Endodermal cell (in vitro differentiated cells): ENCODE measurements around the gene SPATA46. TPM values are rescaled to one million over a fixed set of nuclear protein-coding genes. Genes with fewer than 3 reads are reported as not detected.
A peak's percentile ranks its signal among the peaks of the same experiment; 100 is the strongest.

ENCODE experiments used
- DNase-seq: peaks from one replicate; pipeline ENCODE4 v3.0.0-alpha.2; 2017
- H3K27ac ChIP-seq: 2 replicates; pipeline ENCODE4 v1.5.1; 2013; ENCODE audit warnings: mild to moderate bottlenecking, low read depth, low read length, moderate library complexity
- H3K27me3 ChIP-seq: 2 replicates; pipeline ENCODE4 v1.6.1; 2013; ENCODE audit warnings: mild to moderate bottlenecking, low read length, moderate library complexity; ENCODE audit not compliant: insufficient read depth, control insufficient read depth, poor library complexity, severe bottlenecking
- H3K36me3 ChIP-seq: 2 replicates; pipeline ENCODE4 v1.7.0; 2013; ENCODE audit warnings: mild to moderate bottlenecking, low read length, moderate library complexity; ENCODE audit not compliant: control insufficient read depth, insufficient read depth
- H3K4me1 ChIP-seq: one replicate; pipeline ENCODE4 v1.7.0; 2013; ENCODE audit warnings: low read length; ENCODE audit not compliant: control insufficient read depth, insufficient read depth
- H3K4me3 ChIP-seq: 2 replicates; pipeline ENCODE4 v1.5.1; 2013; ENCODE audit warnings: mild to moderate bottlenecking, low read length, moderate library complexity
- H3K9ac ChIP-seq: 2 replicates; pipeline ENCODE4 v1.6.1; 2013; ENCODE audit warnings: mild to moderate bottlenecking, low read length, moderate library complexity; ENCODE audit not compliant: poor library complexity, severe bottlenecking; ENCODE audit errors: extremely low read depth
- H3K9me3 ChIP-seq: 2 replicates; pipeline ENCODE4 v1.6.1; 2013; ENCODE audit warnings: mild to moderate bottlenecking, low read length, moderate library complexity; ENCODE audit not compliant: control insufficient read depth
- H3K27ac Mint-ChIP-seq: 2 replicates; pipeline ENCODE4 v1.8.0; 2020; ENCODE audit warnings: mixed read lengths
- H3K27me3 Mint-ChIP-seq: 2 replicates; pipeline ENCODE4 v1.8.0; 2021; ENCODE audit warnings: mild to moderate bottlenecking, mixed read lengths; ENCODE audit not compliant: insufficient read depth
- H3K36me3 Mint-ChIP-seq: 2 replicates; pipeline ENCODE4 v1.8.0; 2020; ENCODE audit warnings: low read depth, mixed read lengths
- H3K4me1 Mint-ChIP-seq: 2 replicates; pipeline ENCODE4 v1.8.0; 2020; ENCODE audit warnings: mixed read lengths
- H3K4me3 Mint-ChIP-seq: 2 replicates; pipeline ENCODE4 v1.8.0; 2020; ENCODE audit warnings: mild to moderate bottlenecking, moderate library complexity, mixed read lengths
- H3K9me3 Mint-ChIP-seq: 2 replicates; pipeline ENCODE4 v1.8.0; 2020; ENCODE audit warnings: mild to moderate bottlenecking, mixed read lengths
- WGBS, 2 experiments: methylation state at CpG; one replicate each; pipeline versions ENCODE4 v1.1.5 to v1.1.7; 2013; ENCODE audit warnings: missing lambda C conversion rate in 2 of 2, mixed read lengths in 1 of 2; ENCODE audit not compliant: insufficient coverage in 1 of 2, insufficient read length in 1 of 2; 5-methylcytosine and 5-hydroxymethylcytosine counted together
- total RNA-seq, 2 donors: library from RNA; stranded (reverse); fragmentation: NEBNext Ultra II Directional in 1 of 2; extraction: Animal tissue kit (Norgen Biotek cat#: 25700) in 1 of 2; gene quantifications; 2 replicates in 1 of 2; 3 replicates in 1 of 2; pipeline ENCODE4 v1.2.1, GENCODE V29; 2021
- TF ChIP-seq, protein P1 (sequence below): fragments of 200-600 bp; sonication (generic); conservative IDR thresholded peaks from 2 replicates; pipeline ENCODE4 v1.5.0; 2021; ENCODE audit warnings: antibody characterized with exemption, mild to moderate bottlenecking

The SPATA46 gene
- total RNA-seq, 2 donors from 2014 or later = not detected

GRCh38 chr1:162389021-162389818 is 12.6 kb upstream of the SPATA46 start:
- TF ChIP-seq, protein P1, sequence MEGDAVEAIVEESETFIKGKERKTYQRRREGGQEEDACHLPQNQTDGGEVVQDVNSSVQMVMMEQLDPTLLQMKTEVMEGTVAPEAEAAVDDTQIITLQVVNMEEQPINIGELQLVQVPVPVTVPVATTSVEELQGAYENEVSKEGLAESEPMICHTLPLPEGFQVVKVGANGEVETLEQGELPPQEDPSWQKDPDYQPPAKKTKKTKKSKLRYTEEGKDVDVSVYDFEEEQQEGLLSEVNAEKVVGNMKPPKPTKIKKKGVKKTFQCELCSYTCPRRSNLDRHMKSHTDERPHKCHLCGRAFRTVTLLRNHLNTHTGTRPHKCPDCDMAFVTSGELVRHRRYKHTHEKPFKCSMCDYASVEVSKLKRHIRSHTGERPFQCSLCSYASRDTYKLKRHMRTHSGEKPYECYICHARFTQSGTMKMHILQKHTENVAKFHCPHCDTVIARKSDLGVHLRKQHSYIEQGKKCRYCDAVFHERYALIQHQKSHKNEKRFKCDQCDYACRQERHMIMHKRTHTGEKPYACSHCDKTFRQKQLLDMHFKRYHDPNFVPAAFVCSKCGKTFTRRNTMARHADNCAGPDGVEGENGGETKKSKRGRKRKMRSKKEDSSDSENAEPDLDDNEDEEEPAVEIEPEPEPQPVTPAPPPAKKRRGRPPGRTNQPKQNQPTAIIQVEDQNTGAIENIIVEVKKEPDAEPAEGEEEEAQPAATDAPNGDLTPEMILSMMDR = no peak
- peaks cover 9% of the 10 kb centered on the region for H3K4me1 ChIP-seq
- no peak overlapping the region for H3K9ac ChIP-seq
- no peaks in the 10 kb centered on the region for H3K36me3 Mint-ChIP-seq
- 87 to 100% methylated on average over 6 to 11 of the region's 11 CpGs for WGBS, 2 experiments
- no peaks in the 10 kb centered on the region for H3K9me3 ChIP-seq
- peaks cover 35% of the 10 kb centered on the region for H3K4me1 Mint-ChIP-seq
- no peaks in the 10 kb centered on the region for H3K36me3 ChIP-seq
- H3K27me3 ChIP-seq = no peaks in the 10 kb centered on the region
- H3K27me3 Mint-ChIP-seq = peaks cover 2% of the 10 kb centered on the region
- peak overlapping the region; percentile 42 for H3K27ac ChIP-seq
- peak; percentile 35 for DNase-seq
- H3K4me3 ChIP-seq = no peak overlapping the region
- no peak overlapping the region for H3K4me3 Mint-ChIP-seq
- H3K9me3 Mint-ChIP-seq = no peaks in the 10 kb centered on the region
- H3K27ac Mint-ChIP-seq = no peak overlapping the region

GRCh38 chr1:162388615-162389014 is 12.0 kb upstream of the SPATA46 start:
- no peak overlapping the region for H3K4me3 ChIP-seq
- H3K27ac Mint-ChIP-seq = no peak overlapping the region
- peaks cover 2% of the 10 kb centered on the region for H3K36me3 Mint-ChIP-seq
- no peaks in the 10 kb centered on the region for H3K9me3 ChIP-seq
- H3K27me3 ChIP-seq = no peaks in the 10 kb centered on the region
- H3K27me3 Mint-ChIP-seq = peaks cover 2% of the 10 kb centered on the region
- WGBS, 2 experiments = 90 to 97% methylated on average over 4 to 5 of the region's 5 CpGs
- H3K36me3 ChIP-seq = no peaks in the 10 kb centered on the region
- H3K9ac ChIP-seq = no peak overlapping the region
- peaks cover 9% of the 10 kb centered on the region for H3K4me1 ChIP-seq
- DNase-seq = peak; percentile 39
- TF ChIP-seq, protein P1 = no peak
- no peak overlapping the region for H3K4me3 Mint-ChIP-seq
- H3K27ac ChIP-seq = peak overlapping the region; percentile 16
- H3K4me1 Mint-ChIP-seq = peaks cover 38% of the 10 kb centered on the region
- H3K9me3 Mint-ChIP-seq = no peaks in the 10 kb centered on the region

DNA sequence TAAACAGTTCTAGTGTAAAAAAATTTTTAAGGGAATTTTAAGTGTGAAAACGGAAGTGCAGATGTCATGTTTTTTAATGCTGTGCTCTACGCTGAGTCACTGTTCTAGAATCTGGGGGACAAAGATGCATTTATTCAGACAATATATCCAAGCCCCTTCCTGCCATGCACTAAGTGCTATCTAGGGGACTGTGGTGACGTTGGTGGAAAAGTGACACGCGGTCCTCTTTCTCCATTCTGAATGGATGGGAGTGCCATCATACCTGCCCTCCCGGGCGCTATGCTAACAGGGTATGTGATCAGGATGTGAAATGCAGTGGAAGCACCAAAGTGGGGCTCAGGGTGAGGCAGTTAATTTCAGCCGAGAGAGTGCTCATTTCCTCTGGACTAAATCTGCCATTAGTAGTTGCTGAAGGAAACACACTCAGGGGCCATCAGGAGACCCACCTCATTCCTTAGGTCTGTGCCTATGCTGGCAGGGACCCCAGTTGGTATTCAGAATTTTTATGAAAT is 11.5 kb upstream of the SPATA46 start:
- Mint-ChIP-seq H3K27me3 (peaks cover 2% of the 10 kb centered on the region), H3K36me3 (peaks cover 3% of the 10 kb centered on the region), H3K27ac (no peak overlapping the region), H3K9me3 (no peaks in the 10 kb centered on the region), H3K4me1 (peaks cover 39% of the 10 kb centered on the region), H3K4me3 (no peak overlapping the region)
- Histone ChIP-seq H3K9ac (no peak overlapping the region), H3K9me3 (no peaks in the 10 kb centered on the region), H3K27me3 (no peaks in the 10 kb centered on the region), H3K27ac (no peak overlapping the region), H3K36me3 (no peaks in the 10 kb centered on the region), H3K4me3 (no peak overlapping the region), H3K4me1 (peaks cover 9% of the 10 kb centered on the region)
- peak; percentile 38 for DNase-seq
- TF ChIP-seq, protein P1 = no peak
- 94 to 98% methylated on average over 6 to 8 of the region's 8 CpGs for WGBS, 2 experiments
